ENCODE measurements around the gene CACNA1I. TPM values are rescaled to one million over a fixed set of nuclear protein-coding genes. Genes with fewer than 3 reads are reported as not detected.

The CACNA1I gene
- total and polyA plus RNA-seq, 2 experiments from 2014 or later, result 0.04 to 0.24 TPM

DNA sequence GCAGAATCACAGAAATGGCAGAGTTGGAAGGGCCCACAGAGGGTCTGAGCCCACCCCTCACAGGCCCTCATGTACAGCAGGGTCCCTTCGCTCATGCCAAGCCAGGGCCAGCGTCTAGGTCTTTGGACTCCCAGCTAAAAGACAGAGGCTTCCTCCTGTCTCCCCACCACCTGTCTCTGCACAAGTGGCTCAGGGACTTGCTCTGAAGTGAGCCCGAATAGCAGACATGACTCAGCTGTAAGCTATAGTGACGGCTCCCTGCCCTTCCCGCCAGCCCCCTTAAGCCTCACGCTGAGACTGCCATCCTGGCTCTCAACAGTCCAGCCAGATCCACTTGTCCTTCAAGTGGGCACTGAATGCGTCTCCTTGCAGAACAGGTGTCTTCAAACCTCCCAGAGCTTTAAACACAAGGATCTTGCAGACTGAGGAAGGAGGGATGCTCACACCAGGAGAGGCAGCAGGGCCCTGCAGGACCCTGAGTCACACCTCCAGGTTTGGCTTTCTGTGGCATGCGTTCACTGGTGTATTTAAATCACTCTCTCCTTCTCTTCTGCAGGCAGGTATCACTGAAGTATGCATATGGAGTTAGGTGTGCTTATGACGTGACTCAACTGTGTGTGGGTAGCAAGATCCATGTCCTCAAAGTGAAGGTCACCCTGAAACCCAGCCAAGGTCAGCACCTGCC lies 154.9 kb downstream of the CACNA1I start:
- peak in 1 of 2 donors; percentile 35 for DNase-seq (ENCODE audit: low read depth in 1 of 2, low spot score in 1 of 2)
- Histone ChIP-seq H3K4me3 (no peak overlapping the region), H3K36me3 (no peaks in the 10 kb centered on the region), H3K9me3 (ENCODE audit: low read depth) (no peaks in the 10 kb centered on the region), H3K4me1 (ENCODE audit: low read depth) (peaks cover under 1% of the 10 kb centered on the region), H3K27me3 (peaks cover 4% of the 10 kb centered on the region), H3K27ac (no peak overlapping the region)
- no peak for TF ChIP-seq CTCF (IDR thresholded peaks at IDR 0.05; ENCODE audit: low read depth, low read length)

DNA sequence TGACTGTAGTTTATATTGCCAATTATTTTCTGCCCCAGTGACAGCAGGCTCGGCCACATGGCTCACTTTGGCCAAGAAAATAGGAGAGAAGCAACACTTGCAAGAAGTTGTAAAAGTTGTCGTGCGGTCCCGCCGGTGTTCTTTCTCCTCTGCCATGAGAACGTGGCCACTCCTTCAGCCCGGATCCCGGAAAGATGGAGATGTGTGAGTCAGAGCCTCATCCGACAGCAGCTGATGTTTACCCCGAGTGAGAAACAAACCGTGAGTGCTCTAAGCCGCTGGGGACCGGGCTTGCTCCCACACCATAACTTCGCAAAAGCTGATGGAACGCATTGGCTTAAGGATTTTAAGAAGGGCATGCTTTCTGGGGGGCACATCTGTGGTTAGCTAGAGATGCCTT lies 157.0 kb downstream of the CACNA1I start:
- Histone ChIP-seq H3K4me1 (ENCODE audit: low read depth) (no peaks in the 10 kb centered on the region), H3K9me3 (ENCODE audit: low read depth) (no peaks in the 10 kb centered on the region), H3K27me3 (peaks cover 4% of the 10 kb centered on the region), H3K27ac (no peak overlapping the region), H3K4me3 (no peak overlapping the region), H3K36me3 (no peaks in the 10 kb centered on the region)
- TF ChIP-seq CTCF (IDR thresholded peaks at IDR 0.05; ENCODE audit: low read depth, low read length), result no peak
- DNase-seq (ENCODE audit: low read depth in 1 of 2, low spot score in 1 of 2), result peak in 1 of 2 donors; percentile 33

DNA sequence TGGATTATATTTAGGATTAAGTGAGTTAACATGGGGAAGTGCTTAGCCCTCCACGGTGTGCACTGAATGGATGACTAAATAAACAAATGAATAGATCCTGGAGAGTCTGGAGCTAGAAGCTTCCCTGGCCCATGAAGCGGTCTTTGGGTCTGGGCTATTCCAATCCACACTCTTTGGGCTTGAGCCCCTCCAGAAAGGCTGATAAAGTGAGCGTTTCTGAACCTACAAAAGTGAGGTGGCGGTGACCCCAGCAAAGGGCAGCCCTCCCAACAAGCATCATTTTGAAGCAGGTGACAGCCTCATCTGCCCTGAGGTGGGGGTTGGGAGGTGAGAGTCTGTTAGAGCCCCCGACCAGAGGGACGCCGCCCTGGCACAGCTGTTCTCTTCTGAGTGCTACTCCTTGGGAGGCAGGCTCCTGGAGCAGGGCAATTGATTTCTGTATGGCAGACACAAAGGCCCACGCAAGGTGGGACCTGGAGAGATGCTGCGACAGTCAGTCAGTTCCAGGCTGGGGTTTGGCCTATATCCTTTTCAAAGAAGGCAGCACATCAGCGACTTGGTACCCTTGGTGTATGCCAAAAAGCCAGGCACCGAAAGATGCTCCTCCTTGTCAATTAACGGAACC lies 157.8 kb downstream of the CACNA1I start:
- H3K9me3 ChIP-seq (ENCODE audit: low read depth), result no peaks in the 10 kb centered on the region
- no peak for DNase-seq (ENCODE audit: low read depth in 1 of 2, low spot score in 1 of 2)
- no peak overlapping the region for H3K4me3 ChIP-seq
- H3K27ac ChIP-seq, result no peak overlapping the region
- H3K27me3 ChIP-seq, result peaks cover 4% of the 10 kb centered on the region
- no peaks in the 10 kb centered on the region for H3K4me1 ChIP-seq (ENCODE audit: low read depth)
- H3K36me3 ChIP-seq, result no peaks in the 10 kb centered on the region
- no peak for TF ChIP-seq CTCF (IDR thresholded peaks at IDR 0.05; ENCODE audit: low read depth, low read length)

DNA sequence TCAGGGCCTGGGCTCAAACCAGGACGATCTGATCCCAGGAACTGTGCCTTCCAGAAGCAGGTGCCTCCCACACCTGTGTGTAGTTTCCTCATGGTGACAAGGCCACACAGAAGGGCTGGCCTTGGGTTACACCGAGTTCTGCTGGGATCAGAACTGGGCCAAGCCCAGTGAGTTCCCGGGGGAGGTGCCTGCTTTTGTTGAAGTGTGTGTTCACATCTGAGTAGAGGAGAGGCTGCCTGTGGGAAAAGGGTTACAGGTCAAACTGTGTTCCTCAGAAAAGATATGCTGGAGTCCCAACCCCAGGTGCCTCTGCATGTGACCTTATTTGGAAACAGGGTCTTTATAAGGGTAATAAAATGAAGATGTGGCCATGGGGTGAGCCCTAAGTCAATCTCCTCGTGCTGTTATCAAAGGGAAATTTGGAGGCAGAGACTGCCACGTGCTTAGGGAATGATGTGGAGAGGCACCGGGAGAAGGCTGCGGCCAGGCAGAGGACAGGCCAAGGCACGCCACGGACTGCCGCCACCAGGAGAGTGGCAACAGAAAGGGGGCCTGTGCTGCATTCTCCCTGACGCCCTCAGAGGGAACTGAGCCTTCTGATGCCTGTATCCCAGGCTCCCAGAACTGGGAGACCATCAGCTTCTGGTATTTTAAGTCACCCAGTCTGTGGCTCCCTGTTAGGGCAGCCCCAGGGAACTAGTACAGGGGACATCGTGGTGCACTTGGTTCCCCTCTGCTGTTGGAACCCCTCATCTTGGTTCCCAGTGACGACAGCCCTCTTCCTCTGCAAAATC lies 158.8 kb downstream of the CACNA1I start:
- Histone ChIP-seq H3K36me3 (no peaks in the 10 kb centered on the region), H3K4me3 (no peak overlapping the region), H3K27ac (no peak overlapping the region), H3K9me3 (ENCODE audit: low read depth) (no peaks in the 10 kb centered on the region), H3K4me1 (ENCODE audit: low read depth) (no peaks in the 10 kb centered on the region), H3K27me3 (peaks cover 4% of the 10 kb centered on the region)
- no peak for TF ChIP-seq CTCF (IDR thresholded peaks at IDR 0.05; ENCODE audit: low read depth, low read length)
- DNase-seq (ENCODE audit: low read depth in 1 of 2, low spot score in 1 of 2), result no peak

- DNase-seq (ENCODE audit: low read depth in 1 of 2, low spot score in 1 of 2), result no peak
These were observed 160.9 kb downstream of the CACNA1I start for GRCh38 chr22:39731481-39731880.

More at GRCh38 chr22:39731481-39731880, 160.9 kb downstream of the CACNA1I start:
- H3K4me3 ChIP-seq, result no peak overlapping the region
- H3K27me3 ChIP-seq, result peaks cover 4% of the 10 kb centered on the region
- H3K4me1 ChIP-seq (ENCODE audit: low read depth), result no peaks in the 10 kb centered on the region
- H3K9me3 ChIP-seq (ENCODE audit: low read depth), result no peaks in the 10 kb centered on the region
- H3K36me3 ChIP-seq, result no peaks in the 10 kb centered on the region
- H3K27ac ChIP-seq, result no peak overlapping the region
- TF ChIP-seq CTCF (IDR thresholded peaks at IDR 0.05; ENCODE audit: low read depth, low read length), result no peak

Data from cardiac muscle cell (in vitro differentiated cells and primary cell).